OCI-LY1 (cell line): ENCODE data around the gene RFX5.

Experiments used
- EZH2 ChIP-seq: fragments of 200-600 bp; sonication (generic), shearing (Covaris generic); IDR thresholded peaks from 2 replicates; pipeline ENCODE4 v1.8.0; 2017; ENCODE audit warnings: borderline replicate concordance, mixed run types, mild to moderate bottlenecking, antibody characterized with exemption, low read length, moderate library complexity, mixed read lengths
- TF ChIP-seq, protein P1 (sequence below): fragments of 200-600 bp; sonication (generic), shearing (Covaris generic); IDR thresholded peaks from 2 replicates; pipeline ENCODE4 v1.5.1; 2017; ENCODE audit warnings: mild to moderate bottlenecking, antibody characterized with exemption, low read length, moderate library complexity, mixed read lengths

DNA sequence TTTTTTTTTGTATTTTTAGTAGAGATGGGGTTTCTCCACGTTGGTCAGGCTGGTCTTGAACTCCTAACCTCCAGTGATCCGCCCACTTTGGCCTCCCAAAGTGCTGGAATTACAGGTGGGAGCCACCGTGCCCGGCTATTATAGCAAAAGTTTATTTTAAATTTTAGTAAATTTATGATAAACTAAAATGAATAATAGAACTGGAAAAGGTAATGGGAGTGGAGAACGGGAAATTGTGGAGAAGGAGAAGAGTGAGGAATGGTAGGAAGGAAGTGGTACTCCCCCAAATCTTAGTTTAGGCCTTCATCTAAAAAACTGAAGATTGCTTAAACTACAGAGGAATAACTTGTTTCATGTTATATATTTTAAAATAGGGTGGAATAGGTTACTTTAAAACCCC, 12.2 kb downstream of the RFX5 start:
- TF ChIP-seq, protein P1, sequence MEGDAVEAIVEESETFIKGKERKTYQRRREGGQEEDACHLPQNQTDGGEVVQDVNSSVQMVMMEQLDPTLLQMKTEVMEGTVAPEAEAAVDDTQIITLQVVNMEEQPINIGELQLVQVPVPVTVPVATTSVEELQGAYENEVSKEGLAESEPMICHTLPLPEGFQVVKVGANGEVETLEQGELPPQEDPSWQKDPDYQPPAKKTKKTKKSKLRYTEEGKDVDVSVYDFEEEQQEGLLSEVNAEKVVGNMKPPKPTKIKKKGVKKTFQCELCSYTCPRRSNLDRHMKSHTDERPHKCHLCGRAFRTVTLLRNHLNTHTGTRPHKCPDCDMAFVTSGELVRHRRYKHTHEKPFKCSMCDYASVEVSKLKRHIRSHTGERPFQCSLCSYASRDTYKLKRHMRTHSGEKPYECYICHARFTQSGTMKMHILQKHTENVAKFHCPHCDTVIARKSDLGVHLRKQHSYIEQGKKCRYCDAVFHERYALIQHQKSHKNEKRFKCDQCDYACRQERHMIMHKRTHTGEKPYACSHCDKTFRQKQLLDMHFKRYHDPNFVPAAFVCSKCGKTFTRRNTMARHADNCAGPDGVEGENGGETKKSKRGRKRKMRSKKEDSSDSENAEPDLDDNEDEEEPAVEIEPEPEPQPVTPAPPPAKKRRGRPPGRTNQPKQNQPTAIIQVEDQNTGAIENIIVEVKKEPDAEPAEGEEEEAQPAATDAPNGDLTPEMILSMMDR = no peak
- TF ChIP-seq EZH2 = no peak
